Kidney (tissue), 14 donors: Measurements from ENCODE around the gene HIVEP3. TPM values are rescaled to one million over a fixed set of nuclear protein-coding genes. Genes with fewer than 3 reads are reported as not detected.
A peak's percentile ranks its signal among the peaks of the same experiment; 100 is the strongest.

Experiments
- DNase-seq, 5 donors: peaks; one replicate each; pipeline ENCODE4 v3.0.0-alpha.2; 2013 to 2020
- FAIRE-seq: peaks from 2 replicates; lab custom pipeline; 2012; peaks lifted over from hg19 to GRCh38; lab: Jason Lieb, UNC
- H3K27ac ChIP-seq, 2 donors: one replicate each; pipeline ENCODE4 v1.7.0; 2013; ENCODE audit warnings: low read depth in 2 of 2, low read length in 2 of 2, inconsistent platforms in 1 of 2
- H3K27me3 ChIP-seq: one replicate; pipeline ENCODE4 v1.7.1; 2013; ENCODE audit warnings: low read length, inconsistent platforms; ENCODE audit not compliant: control insufficient read depth, insufficient read depth
- H3K36me3 ChIP-seq, 3 donors: one replicate each; pipeline versions ENCODE4 v1.7.0 to v1.7.1; 2013; ENCODE audit warnings: low read length in 3 of 3, control low read depth in 1 of 3, inconsistent platforms in 1 of 3; ENCODE audit not compliant: insufficient read depth in 3 of 3, control insufficient read depth in 2 of 3
- H3K4me1 ChIP-seq, 3 donors: one replicate each; pipeline versions ENCODE4 v1.7.0 to v1.7.1; 2013; ENCODE audit warnings: low read length in 3 of 3, inconsistent platforms in 1 of 3, low read depth in 1 of 3; ENCODE audit not compliant: control insufficient read depth in 2 of 3, insufficient read depth in 2 of 3
- H3K4me3 ChIP-seq, 3 donors: one replicate each; pipeline versions ENCODE4 v1.7.0 to v1.8.1; 2013; ENCODE audit warnings: low read length in 3 of 3, control low read depth in 1 of 3, inconsistent platforms in 1 of 3
- H3K9ac ChIP-seq, 3 donors: one replicate each; pipeline versions ENCODE4 v1.7.0 to v1.7.1; 2013; ENCODE audit warnings: low read length in 3 of 3, control low read depth in 1 of 3, inconsistent platforms in 1 of 3
- H3K9me3 ChIP-seq, 3 donors: one replicate each; pipeline versions ENCODE4 v1.7.0 to v1.7.1; 2013; ENCODE audit warnings: low read length in 3 of 3, control low read depth in 1 of 3, inconsistent platforms in 1 of 3; ENCODE audit not compliant: control insufficient read depth in 2 of 3, insufficient read depth in 1 of 3
- intact Hi-C: fragments of 100-400 bp; cut with DNase I; formaldehyde crosslinking; loops from one replicate; pipeline ENCODE4 v1.11.1; 2022
- polyA plus RNA-seq: library from polyadenylated mRNA; stranded (reverse); fragments of 350-450 nt; fragmentation: Illumina TruSeq; extraction: RNeasy Lipid Tissue Mini Kit (QIAGEN cat#74804); gene quantifications from one replicate; pipeline ENCODE4 v1.2.3, GENCODE V29; 2014; ENCODE audit warnings: low read depth, low replicate concordance; ENCODE audit not compliant: insufficient read depth
- total RNA-seq: library from RNA; stranded (reverse); fragmentation: NEBNext Ultra II Directional; extraction: Animal tissue kit (Norgen Biotek cat#: 25700); gene quantifications from one replicate; pipeline ENCODE4 v1.2.1, GENCODE V29; 2021
- TF ChIP-seq, protein P1 (sequence below): IDR thresholded peaks from 3 replicates; pipeline ENCODE4 v1.5.1; 2012; ENCODE audit warnings: mild to moderate bottlenecking, moderate library complexity, borderline replicate concordance; ENCODE audit not compliant: insufficient read depth; ENCODE audit errors: extremely low read depth
- donor health status: control.
- donor health status: control.
- donor health status: control.
- donor health status: control.
- donor health status: control.
- donor health status: DM: yes; HTN: yes; CAD: no.
- donor health status: Normal renal cell carcinoma (clear cell type).

Gene HIVEP3
- total and polyA plus RNA-seq, 2 donors from 2014 or later = 3.5 to 11.0 TPM

DNA sequence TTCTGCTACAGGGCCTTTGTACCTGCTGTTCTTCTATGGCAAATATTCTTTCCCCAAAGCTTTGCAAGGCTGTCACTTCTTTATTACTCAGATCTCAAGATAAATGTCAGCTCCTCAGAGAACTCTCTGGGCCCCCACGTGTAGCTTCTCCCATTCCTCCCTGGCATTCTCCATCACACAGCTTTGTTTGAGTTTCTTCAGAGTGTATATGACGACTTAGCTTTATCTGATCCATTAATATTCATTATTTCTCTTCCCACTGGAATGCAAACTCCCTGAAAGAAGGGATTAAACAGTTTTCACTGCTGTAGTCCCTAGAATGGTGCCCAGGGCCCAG lies 259.6 kb downstream of the HIVEP3 start:
- no peaks in the 10 kb centered on the region for H3K36me3 ChIP-seq
- TF ChIP-seq, protein P1, sequence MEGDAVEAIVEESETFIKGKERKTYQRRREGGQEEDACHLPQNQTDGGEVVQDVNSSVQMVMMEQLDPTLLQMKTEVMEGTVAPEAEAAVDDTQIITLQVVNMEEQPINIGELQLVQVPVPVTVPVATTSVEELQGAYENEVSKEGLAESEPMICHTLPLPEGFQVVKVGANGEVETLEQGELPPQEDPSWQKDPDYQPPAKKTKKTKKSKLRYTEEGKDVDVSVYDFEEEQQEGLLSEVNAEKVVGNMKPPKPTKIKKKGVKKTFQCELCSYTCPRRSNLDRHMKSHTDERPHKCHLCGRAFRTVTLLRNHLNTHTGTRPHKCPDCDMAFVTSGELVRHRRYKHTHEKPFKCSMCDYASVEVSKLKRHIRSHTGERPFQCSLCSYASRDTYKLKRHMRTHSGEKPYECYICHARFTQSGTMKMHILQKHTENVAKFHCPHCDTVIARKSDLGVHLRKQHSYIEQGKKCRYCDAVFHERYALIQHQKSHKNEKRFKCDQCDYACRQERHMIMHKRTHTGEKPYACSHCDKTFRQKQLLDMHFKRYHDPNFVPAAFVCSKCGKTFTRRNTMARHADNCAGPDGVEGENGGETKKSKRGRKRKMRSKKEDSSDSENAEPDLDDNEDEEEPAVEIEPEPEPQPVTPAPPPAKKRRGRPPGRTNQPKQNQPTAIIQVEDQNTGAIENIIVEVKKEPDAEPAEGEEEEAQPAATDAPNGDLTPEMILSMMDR = no peak
- peaks cover 3% of the 10 kb centered on the region for H3K27me3 ChIP-seq
- H3K9ac ChIP-seq = no peak overlapping the region
- no peak for FAIRE-seq
- no peak overlapping the region for H3K4me3 ChIP-seq
- intact Hi-C loops = no loop called here
- no peak overlapping the region for H3K27ac ChIP-seq
- H3K4me1 ChIP-seq = peaks cover 0 to 7% (median 0%) of the 10 kb centered on the region in 3 donors
- H3K9me3 ChIP-seq = no peaks in the 10 kb centered on the region
- no peak for DNase-seq

DNA sequence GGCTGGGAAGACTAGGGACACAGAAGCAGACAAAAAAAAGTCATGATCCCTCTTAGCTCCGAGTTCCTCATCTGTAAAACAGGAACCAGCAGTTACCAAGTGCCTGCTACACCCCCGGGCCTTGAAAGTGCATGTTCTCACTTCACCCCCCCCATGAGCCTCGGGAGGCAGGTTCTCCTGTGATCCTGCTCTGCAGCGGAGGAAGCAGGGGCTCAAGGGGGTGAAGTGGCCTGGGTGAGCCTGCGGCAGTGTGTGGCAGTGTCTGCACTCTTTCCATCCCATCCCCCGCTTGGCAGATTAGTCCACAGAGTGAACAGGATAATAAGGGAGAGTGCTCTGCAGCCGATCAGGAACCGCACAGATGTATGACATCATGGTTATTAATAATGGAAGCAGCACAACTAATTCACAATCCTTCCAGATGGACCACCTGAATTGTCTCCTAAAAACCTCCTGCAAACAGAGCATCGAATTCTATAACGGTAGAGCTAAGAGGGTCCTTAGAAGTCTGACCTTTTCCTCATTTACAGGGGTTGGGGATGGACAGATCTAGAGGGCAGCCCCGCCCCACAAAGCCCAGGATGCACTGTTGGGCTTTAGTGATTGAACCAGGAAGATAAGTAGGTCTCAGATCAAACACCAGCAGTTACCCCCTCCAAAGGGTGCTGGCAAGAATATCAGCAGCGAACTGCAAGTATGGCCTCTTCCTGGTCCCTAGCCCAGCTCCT lies 260.1 kb downstream of the HIVEP3 start:
- no peak overlapping the region for H3K4me3 ChIP-seq
- H3K27ac ChIP-seq = no peak overlapping the region
- intact Hi-C loops = no loop called here
- H3K27me3 ChIP-seq = peaks cover 3% of the 10 kb centered on the region
- no peaks in the 10 kb centered on the region for H3K36me3 ChIP-seq
- no peak overlapping the region for H3K9ac ChIP-seq
- TF ChIP-seq, protein P1 = no peak
- H3K9me3 ChIP-seq = no peaks in the 10 kb centered on the region
- peaks cover 0 to 7% (median 0%) of the 10 kb centered on the region in 3 donors for H3K4me1 ChIP-seq
- peak in 1 of 5 donors; percentile 61 for DNase-seq
- no peak for FAIRE-seq

DNA sequence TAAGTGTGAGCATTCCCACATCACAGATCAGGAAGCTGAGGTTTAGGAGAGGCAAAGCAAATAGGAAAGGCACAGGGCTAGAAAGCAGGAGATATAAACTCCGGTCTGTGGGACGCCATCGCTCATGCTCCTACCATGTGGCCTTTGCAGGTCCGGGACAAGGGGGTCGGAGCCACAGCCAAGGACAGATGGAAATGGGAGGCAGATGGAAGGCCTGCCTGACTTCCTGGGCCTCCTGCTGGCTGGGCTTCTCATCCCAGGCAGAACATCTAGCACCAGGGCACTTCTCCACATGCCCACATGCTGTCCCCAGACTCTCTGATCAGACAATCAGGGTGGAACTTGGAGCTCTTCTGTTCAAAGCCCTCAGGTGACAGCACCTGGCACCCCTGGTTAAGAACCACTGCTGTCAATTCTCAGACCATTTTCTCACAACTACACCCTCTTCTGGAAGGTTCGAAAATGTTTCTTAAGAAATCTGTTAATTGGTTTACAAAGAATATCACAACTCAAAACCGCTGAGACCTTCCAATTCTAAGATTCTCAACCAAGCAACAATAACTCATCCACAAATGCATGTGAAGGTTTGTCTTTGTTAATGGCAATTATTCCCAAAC lies 260.9 kb downstream of the HIVEP3 start:
- Histone ChIP-seq H3K36me3 (no peaks in the 10 kb centered on the region), H3K4me3 (no peak overlapping the region), H3K4me1 (peaks cover 0 to 7% (median 0%) of the 10 kb centered on the region in 3 donors), H3K9me3 (no peaks in the 10 kb centered on the region), H3K27me3 (peaks cover 3% of the 10 kb centered on the region), H3K9ac (no peak overlapping the region), H3K27ac (no peak overlapping the region)
- TF ChIP-seq, protein P1 = no peak
- intact Hi-C loops = no loop called here
- DNase-seq (no peak), FAIRE-seq (no peak)
